ENCODE data around the gene SYNE2. TPM values are rescaled to one million over a fixed set of nuclear protein-coding genes. Genes with fewer than 3 reads are reported as not detected.

Gene SYNE2
- total and polyA plus RNA-seq, 2 of the 8 experiments (the other 6 are each of a cell fraction or from before 2014, with no cell fraction given): 32.6 to 46.1 TPM

GRCh38 chr14:64095620-64096019 lies 242.8 kb downstream of the SYNE2 start (continued):
- TF ChIP-seq RAD21 (IDR thresholded peaks at IDR 0.05 in 1 of 2, conservative IDR thresholded peaks at IDR 0.05 in 1 of 2; ENCODE audit: low read depth in 2 of 2, low read length in 2 of 2): no peak
- no peak for TF ChIP-seq SIX5 (IDR thresholded peaks at IDR 0.05; ENCODE audit: low read depth, low read length)
- no peak for TF ChIP-seq ZNF274 (IDR thresholded peaks at IDR 0.05; ENCODE audit: borderline replicate concordance, extremely low read depth, low read length)
- TF ChIP-seq BCL11A (IDR thresholded peaks at IDR 0.05; ENCODE audit: low read depth in 2 of 2, low read length in 2 of 2): no peak
- no peak for TF ChIP-seq POU5F1 (IDR thresholded peaks at IDR 0.05; ENCODE audit: low read depth, low read length)

Data from H1 (cell line).